Activated naive CD4-positive, alpha-beta T cell treated with anti-CD3 and anti-CD28 coated beads, Interleukin-2, amount 50 U/mL, for 72 hours (primary cell): ENCODE measurements around the gene BMAL2. TPM values are rescaled to one million over a fixed set of nuclear protein-coding genes. Genes with fewer than 3 reads are reported as not detected.
A peak's percentile ranks its signal among the peaks of the same experiment; 100 is the strongest.

Experiments
- ATAC-seq, 2 donors: fragments of 150-1000 bp; cut with Tn5 transposase; 2 replicates each; pipeline ENCODE4 v1.10.0; 2021; ENCODE audit warnings: mild to moderate bottlenecking in 2 of 2, moderate library complexity in 2 of 2
- DNase-seq, 2 donors: peaks; one replicate each; pipeline ENCODE4 v3.0.0; 2021 to 2022; ENCODE audit warnings: low spot score in 2 of 2
- H3K27ac Mint-ChIP-seq, 2 donors: one replicate each; pipeline ENCODE4 v1.8.0; 2022; ENCODE audit warnings: mild to moderate bottlenecking in 2 of 2, mixed read lengths in 2 of 2
- H3K36me3 Mint-ChIP-seq, 2 donors: one replicate each; pipeline ENCODE4 v1.8.0; 2022; ENCODE audit warnings: mixed read lengths in 2 of 2
- H3K9me3 Mint-ChIP-seq, 2 donors: one replicate each; pipeline ENCODE4 v1.8.0; 2022; ENCODE audit warnings: mixed read lengths in 2 of 2
- total RNA-seq, 2 donors: library from RNA; stranded (reverse); gene quantifications; one replicate each; pipeline ENCODE4 v1.2.3, GENCODE V29; 2022

The BMAL2 gene
- total RNA-seq, 2 donors from 2014 or later: 7.4 to 14.5 TPM

DNA sequence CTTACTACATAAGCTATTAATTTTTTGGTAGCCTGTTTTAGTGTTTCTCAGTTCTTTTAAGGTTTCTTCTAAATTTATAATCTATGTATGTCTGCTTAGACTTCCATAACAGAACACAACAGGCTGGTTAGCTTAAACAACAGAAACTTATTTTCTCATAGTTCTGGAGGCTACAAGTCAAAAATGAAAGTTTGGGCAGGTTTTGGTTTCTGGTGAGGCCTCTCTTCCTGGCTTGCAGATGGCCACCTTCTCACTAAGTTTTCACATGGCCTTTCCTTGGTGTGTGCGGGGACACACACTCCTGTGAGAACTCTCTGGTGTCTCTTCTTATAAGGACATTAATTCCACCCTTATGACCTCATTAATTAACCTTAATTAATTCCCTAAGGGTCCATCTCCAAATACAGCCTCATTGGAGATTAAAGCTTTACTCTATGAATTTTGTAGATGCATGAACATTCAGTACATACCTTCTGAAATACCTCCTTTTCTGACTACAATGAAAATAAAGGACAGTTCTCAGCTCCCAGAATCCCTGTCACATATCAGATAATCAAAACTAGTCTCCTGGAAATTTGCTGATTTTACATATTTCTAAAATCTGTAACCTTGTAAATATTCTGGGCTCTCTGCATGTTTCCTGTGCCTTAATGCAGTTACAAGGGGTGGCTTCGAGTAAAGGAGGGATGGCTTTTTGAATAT, 23.2 kb upstream of the BMAL2 start:
- no peaks in the 10 kb centered on the region for H3K36me3 Mint-ChIP-seq
- H3K27ac Mint-ChIP-seq: peak overlapping the region in 1 of 2 donors; percentile 33
- no peak for ATAC-seq
- no peak for DNase-seq
- no peaks in the 10 kb centered on the region for H3K9me3 Mint-ChIP-seq

DNA sequence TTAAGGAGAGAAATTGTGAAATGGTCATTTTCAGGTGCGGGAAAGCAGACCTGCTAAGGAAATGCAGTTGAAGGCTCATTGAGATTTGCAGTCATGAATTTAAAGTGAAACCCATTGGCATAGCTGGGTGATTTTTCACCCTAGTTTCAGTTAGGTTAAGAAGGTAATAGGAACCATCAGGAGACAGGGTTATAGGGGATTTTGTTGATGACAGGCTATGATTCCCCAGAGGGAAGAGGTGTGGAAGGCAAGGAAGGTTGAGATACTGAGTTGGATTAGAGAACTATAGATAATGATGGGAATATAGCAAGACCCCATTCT, 22.7 kb upstream of the BMAL2 start:
- ATAC-seq: no peak
- no peak for DNase-seq
- no peaks in the 10 kb centered on the region for H3K9me3 Mint-ChIP-seq
- H3K27ac Mint-ChIP-seq: peak overlapping the region in 1 of 2 donors; percentile 33
- H3K36me3 Mint-ChIP-seq: no peaks in the 10 kb centered on the region

DNA sequence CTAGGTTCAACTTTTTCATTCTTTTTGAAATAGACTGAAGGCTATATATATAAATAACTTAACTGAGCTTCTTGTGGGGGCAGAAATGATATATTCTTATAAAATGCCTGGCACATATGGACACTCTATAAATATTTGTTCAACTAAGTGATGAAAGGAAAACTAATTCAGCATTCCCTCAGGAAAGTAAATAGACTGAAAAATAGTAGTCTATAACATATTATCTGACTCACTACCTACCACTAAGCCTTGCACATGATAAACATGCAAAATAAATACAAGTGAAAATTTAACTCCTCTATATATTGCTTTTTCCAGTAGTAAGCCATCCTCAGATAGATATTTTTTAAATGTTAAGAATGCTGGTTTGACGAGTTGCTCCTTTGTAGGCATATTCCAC, 15.7 kb upstream of the BMAL2 start:
- ATAC-seq (no peak), DNase-seq (no peak)
- Mint-ChIP-seq H3K9me3 (no peaks in the 10 kb centered on the region), H3K27ac (no peak overlapping the region), H3K36me3 (no peaks in the 10 kb centered on the region)

DNA sequence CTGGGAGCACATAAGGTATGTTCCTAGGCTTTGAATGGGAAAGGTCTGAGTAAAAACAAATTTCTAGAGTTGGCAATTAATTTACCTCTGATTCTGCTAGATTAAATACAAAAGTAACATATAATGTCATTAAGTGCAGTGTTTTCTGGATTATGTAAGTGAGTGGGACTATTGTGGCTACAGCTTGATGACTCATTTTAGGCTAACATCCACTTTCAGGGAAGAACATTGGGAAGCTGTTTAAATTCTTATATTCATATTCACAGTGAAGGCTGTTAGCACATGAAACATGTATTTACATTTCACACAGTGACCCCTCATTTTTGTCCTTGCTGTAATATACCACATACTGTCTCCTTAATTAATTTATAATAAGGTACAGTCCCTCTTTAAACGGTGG, 13.2 kb upstream of the BMAL2 start:
- no peaks in the 10 kb centered on the region for H3K36me3 Mint-ChIP-seq
- ATAC-seq (no peak), DNase-seq (no peak)
- H3K27ac Mint-ChIP-seq: no peak overlapping the region
- H3K9me3 Mint-ChIP-seq: no peaks in the 10 kb centered on the region

DNA sequence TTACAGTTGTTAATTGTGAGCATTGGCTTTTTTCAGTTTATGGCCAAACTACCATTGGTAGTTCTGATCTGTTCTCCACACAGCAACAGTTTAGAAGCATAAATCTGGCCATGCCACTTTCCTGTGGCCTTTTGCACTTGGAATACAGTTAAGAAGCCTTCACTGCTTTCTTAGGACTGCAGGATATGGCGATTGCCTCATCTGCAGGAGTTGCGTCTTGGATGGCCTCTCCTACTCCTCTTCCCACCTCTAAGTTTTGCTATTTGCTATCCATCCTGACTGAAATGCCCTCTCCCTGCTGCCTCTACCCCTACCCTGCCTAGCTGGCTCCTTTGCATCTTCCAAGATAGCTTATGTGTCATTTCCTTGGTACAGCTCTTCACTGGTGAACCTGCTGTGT, 12.8 kb upstream of the BMAL2 start:
- DNase-seq (no peak), ATAC-seq (no peak)
- Mint-ChIP-seq H3K36me3 (no peaks in the 10 kb centered on the region), H3K9me3 (no peaks in the 10 kb centered on the region), H3K27ac (no peak overlapping the region)

DNA sequence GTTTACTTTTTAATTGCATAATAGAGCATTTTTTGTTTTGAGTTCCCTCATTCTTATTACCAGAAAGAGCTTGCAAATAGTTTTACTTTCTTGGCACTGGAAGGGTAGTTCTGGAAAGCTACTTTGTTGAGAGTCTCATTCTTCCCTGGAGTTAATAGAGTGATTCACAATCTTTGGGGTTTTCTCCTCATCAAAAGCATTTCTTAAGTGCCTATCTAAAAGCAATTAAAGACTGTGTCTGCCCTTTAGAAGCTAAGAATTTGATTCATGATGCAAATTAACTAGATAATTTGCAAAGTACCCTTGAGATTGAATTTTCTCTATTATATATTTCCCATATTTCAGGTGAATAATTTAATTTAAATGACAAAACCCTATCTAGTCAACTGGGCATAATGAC, 8.1 kb upstream of the BMAL2 start:
- H3K36me3 Mint-ChIP-seq: peaks cover 0 to 7% of the 10 kb centered on the region in 2 donors
- H3K9me3 Mint-ChIP-seq: no peaks in the 10 kb centered on the region
- DNase-seq (no peak), ATAC-seq (no peak)
- no peak overlapping the region for H3K27ac Mint-ChIP-seq

DNA sequence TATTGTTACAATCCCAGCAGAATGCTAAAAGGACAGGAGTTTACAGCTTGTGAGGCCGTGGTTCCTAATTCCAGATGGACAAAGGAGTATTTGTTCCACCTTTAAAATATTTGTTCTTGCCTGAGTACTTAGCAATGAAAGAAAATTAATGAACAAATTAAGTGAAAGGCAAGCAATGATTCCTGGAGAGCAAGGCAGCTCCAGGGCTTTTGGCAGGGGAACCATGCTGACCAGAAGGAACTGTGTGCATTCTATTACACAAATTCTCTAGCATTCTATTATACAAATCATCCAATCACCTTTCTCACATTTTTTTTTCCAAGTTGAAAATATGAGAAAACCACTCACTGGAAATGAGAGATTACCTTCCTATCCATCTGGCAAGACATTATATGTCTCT, 1.8 kb upstream of the BMAL2 start:
- Mint-ChIP-seq H3K9me3 (no peaks in the 10 kb centered on the region), H3K27ac (peak overlapping the region; percentile 30 to 93), H3K36me3 (peaks cover 5 to 14% of the 10 kb centered on the region in 2 donors)
- ATAC-seq (no peak), DNase-seq (no peak)

DNA sequence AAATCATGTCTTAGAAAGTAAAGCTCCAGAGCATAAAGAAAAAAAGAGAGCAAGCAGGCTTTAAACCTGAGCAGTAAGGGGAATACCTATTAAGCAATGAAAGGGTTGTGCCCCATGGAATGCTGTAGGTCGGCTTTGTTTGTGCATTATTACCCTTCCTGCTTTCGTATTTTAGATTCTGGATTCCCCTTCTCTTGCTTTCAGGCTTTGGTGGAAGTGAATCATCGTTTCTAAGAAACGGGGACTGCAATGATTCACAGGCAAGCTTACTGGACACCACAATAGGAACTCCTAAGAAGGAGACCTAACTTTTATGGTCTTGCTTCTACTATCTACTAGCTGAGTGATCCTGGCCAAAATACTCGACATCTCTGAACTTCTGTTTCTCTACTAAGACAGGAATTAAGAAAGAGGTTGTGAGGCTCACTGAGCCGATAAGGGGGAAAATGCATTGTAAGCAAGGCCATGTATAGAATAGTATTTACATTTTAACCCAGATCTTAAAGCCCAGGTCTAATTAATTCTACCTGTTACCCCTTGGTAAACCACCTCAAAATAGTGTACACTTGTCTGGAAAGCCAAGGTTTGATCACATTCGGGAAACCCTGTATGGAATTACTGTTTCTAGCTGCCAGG, 1.2 kb upstream of the BMAL2 start:
- Mint-ChIP-seq H3K36me3 (peaks cover 5 to 14% of the 10 kb centered on the region in 2 donors), H3K9me3 (no peaks in the 10 kb centered on the region), H3K27ac (peak overlapping the region; percentile 90 to 93)
- peak in 1 of 2 donors; percentile 24 for DNase-seq
- peak; percentile 75 to 86 for ATAC-seq

DNA sequence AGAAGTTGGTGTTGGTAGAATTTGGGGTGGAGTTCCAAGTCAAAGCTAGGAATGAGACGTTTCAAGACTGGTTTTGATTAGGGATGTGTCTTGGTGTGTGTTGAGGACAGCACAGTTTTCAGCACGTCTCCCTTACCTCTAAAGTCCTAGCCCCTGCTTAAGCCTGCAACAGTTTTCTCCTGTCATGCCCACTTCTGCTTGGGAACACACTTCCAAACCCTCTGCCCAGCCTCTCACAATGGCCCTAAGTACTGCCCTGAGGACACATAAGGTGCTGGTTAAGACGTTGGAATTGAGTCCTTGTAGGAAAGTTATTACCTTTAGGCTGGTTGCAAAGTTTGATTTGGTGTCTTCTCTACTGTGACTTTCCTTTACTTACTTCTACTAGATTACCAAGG, 710 bp upstream of the BMAL2 start:
- peak overlapping the region; percentile 80 to 93 for H3K27ac Mint-ChIP-seq
- DNase-seq (no peak), ATAC-seq (peak in 1 of 2 donors; percentile 10)
- H3K9me3 Mint-ChIP-seq: no peaks in the 10 kb centered on the region
- H3K36me3 Mint-ChIP-seq: peaks cover 5 to 14% of the 10 kb centered on the region in 2 donors

DNA sequence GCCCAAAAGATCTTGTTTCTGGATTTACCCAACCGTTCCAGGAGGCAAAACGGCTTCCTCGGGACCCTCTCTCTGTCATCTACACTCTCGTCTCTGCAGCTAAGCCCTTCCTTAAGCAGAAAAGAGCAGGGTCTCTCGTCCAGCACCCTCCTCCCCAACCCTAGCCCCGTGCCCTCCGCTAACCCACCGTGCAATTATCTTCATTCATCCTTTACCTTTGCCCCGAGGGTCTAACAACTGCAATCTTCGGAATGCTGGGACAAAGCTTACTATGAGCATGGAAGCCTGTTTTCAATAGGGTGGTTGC, 276 bp upstream of the BMAL2 start:
- H3K9me3 Mint-ChIP-seq: no peaks in the 10 kb centered on the region
- peak overlapping the region; percentile 80 to 93 for H3K27ac Mint-ChIP-seq
- DNase-seq (peak in 1 of 2 donors; percentile 11), ATAC-seq (peak in 1 of 2 donors; percentile 3)
- H3K36me3 Mint-ChIP-seq: peaks cover 5 to 13% of the 10 kb centered on the region in 2 donors

DNA sequence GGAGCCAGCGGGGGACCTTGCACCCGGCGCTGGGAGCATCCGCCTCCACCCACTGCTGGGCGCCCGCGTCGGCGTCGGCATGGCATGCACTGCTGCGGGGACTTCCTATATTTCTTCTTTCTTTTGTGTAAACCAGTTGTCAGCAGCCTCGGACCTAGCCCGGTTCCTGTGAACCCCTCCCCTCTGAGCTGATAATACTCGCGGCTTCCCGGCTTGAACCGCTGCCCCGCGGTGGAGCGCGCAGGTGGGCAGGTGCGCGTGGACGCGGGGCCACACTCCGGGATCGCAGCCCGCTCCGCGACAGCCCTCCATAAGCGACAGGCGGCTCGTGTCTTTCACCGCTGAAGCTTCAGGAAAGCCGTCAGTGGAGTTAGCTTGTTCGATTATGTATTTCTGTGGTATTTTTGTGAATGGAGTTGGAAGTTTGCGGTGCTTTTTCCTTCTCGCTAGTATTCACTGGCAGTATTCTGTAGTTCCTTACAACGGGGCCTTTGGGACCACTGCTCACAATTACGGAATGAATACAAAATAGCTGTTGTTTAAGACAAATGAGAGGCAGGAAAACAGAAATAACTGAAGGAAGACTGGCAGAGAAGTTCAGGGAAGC, 870 bp downstream of the BMAL2 start:
- ATAC-seq (peak; percentile 21 to 48), DNase-seq (peak; percentile 33 to 64)
- no peaks in the 10 kb centered on the region for H3K9me3 Mint-ChIP-seq
- H3K36me3 Mint-ChIP-seq: peaks cover 5 to 7% of the 10 kb centered on the region in 2 donors
- peak overlapping the region in 1 of 2 donors; percentile 82 for H3K27ac Mint-ChIP-seq

DNA sequence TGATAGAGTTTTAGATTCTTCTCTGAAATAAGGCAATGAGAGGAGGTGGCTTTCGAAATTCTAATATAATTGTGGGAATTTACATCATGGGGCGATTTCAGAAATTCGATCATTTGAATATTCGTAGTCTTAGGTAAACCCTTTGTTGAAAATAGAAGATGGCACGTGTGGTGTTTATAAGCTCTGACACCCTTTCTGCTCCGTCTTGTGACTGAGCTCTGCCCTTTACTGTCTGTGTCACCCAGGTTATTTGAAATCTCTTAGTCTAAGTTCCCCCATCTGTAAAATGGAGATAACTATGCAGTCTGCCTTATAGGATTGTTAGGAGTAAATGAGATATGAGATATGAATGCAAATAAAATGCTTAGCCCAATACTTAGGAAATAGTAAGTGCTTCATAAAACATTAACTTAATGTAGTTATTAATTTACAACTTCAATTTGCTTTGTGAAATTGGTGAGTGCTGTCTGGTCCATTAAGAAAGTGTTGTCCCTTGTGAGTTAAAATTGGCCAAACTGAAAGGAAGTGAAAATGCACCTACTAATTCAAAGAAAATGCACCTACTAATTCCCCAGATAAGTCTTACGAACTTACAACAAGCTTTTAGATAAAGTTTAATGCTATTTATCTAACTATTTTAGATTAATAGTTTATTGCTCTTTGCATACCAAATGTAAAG, 1.5 kb downstream of the BMAL2 start:
- ATAC-seq: no peak
- H3K9me3 Mint-ChIP-seq: no peaks in the 10 kb centered on the region
- no peak for DNase-seq
- peak overlapping the region in 1 of 2 donors; percentile 82 for H3K27ac Mint-ChIP-seq
- peaks cover 5 to 7% of the 10 kb centered on the region in 2 donors for H3K36me3 Mint-ChIP-seq

DNA sequence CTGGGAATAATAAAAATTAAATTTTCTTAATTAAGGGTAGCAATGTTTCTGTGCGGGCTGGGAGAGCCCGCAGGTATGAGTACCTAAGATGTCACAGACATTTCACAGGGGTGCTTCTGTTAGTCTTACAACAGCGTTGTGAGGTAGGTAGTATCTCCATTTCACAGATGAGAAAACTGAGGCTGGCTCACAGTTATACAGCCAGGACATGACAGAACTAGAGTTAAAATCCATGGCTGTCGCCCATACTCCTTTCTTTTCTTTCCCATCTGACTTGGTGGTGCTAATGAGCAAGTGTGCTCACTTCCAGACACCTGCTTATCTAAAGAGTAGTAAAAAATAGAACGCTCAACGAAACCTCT, 2.1 kb downstream of the BMAL2 start:
- no peak for ATAC-seq
- no peak for DNase-seq
- H3K9me3 Mint-ChIP-seq: no peaks in the 10 kb centered on the region
- no peak overlapping the region for H3K27ac Mint-ChIP-seq
- peaks cover 5 to 7% of the 10 kb centered on the region in 2 donors for H3K36me3 Mint-ChIP-seq

DNA sequence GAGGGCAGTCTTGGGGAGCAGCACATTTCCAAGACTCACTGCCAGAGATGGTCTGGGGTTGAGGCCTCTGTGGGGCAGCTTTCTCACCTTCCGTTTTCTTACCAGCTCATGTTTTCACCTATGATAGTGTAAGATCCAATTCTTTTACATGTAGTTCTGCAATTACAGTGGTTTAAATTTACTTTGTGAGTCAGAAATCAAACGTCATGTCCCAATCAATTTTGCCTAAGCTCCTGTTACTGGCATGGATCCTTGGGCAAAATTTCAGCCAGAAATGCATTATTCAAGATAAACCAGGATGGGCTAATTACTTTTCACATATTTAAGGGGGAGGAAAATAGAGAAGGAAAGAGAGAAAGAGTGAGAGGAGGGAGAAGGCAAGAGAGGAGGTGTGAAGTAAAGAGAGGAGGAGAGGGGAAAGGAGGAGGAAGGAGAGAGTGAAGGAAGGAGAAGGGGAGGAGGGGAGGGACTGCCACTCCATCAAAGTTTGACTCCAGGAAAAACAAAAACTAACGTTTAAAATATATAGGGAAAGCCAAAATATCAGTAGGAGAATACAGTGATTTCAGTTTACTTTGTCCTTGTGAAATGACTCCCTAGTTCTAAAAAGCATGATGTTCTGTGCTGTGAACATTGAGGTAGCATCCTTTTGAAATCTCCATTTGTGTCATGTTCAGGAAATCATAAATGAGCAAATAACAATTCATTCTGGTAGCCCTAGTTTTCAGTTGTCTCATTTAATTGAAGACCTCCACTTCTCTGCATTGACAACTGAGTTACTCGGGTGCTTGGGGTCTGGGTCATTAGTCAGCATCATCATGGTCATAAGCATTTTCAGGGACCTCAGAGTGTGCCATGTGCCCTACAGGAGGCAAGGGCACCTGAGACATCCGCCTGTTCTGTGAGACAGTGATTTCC, 3.0 kb downstream of the BMAL2 start:
- H3K27ac Mint-ChIP-seq: no peak overlapping the region
- ATAC-seq: peak in 1 of 2 donors; percentile 36
- H3K36me3 Mint-ChIP-seq: peaks cover 5 to 7% of the 10 kb centered on the region in 2 donors
- DNase-seq: no peak
- no peaks in the 10 kb centered on the region for H3K9me3 Mint-ChIP-seq

DNA sequence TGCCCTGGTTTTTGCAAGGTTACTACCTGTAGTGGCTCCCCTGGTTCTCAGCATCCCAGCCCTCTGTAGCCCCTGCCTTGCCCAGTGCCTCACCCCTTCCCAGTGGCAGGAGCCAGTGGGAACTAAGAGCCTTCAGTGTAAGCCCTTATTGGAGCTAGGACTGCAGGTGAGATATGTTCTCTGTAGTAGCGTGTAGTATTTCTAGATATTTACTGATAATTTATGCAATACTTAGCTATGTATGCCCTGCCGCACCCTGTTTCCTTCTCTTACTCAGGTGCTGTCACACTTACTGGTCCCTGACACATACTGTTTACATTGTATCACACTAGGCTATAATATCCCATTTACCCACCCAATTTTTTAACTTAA, 3.6 kb downstream of the BMAL2 start:
- no peak for ATAC-seq
- peaks cover 5 to 7% of the 10 kb centered on the region in 2 donors for H3K36me3 Mint-ChIP-seq
- H3K27ac Mint-ChIP-seq: no peak overlapping the region
- no peaks in the 10 kb centered on the region for H3K9me3 Mint-ChIP-seq
- no peak for DNase-seq

DNA sequence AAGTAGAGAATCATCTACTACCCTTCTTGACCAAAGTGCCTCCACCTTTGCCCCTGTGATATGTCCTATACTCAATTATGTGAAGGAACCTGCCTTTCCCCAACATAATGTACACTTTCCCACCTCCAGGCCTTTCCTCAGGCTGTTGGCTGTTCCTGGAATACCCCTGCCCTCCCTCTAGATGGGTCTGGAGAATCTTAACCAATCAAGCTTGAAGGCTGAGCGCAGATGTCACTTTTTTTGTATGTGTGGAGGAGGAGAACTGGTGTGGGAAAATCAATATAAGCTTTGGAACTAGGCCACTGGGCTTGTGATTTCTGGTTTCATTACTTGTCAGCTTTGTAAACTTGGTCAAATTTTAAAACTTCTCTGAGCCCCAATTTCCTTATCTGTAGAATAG, 4.7 kb downstream of the BMAL2 start:
- ATAC-seq (no peak), DNase-seq (no peak)
- Mint-ChIP-seq H3K36me3 (peaks cover 5 to 7% of the 10 kb centered on the region in 2 donors), H3K9me3 (no peaks in the 10 kb centered on the region), H3K27ac (no peak overlapping the region)

DNA sequence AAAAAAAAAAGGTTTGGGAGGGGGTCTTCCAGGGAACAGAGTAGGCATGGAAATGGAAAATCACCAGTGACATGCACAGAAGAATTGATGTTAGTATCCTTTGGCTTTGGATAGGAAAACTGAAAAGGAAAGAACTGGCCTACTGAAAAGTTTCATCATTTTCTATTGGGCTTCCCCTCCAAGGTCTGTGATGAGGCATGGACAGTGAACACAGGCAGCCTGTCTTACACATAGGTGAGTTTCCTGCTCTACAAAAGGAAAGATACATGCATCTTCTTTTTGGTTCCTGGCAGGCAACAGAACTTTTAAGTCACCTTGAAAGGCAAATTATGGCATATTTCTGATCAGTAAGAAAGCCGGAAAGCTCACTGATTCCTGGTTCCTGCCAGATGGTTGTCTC, 5.8 kb downstream of the BMAL2 start:
- Mint-ChIP-seq H3K27ac (no peak overlapping the region), H3K9me3 (no peaks in the 10 kb centered on the region), H3K36me3 (peaks cover 3 to 5% of the 10 kb centered on the region in 2 donors)
- DNase-seq: no peak
- ATAC-seq: no peak
